Bronchial epithelial cell (primary cell): ENCODE results near the gene SF1. TPM values are rescaled to one million over a fixed set of nuclear protein-coding genes. Genes with fewer than 3 reads are reported as not detected.

Experiments used
- DNase-seq: peaks from one replicate; pipeline ENCODE4 v3.0.0-alpha.2; 2010; ENCODE audit warnings: low read depth
- FAIRE-seq: peaks from 2 replicates; lab custom pipeline; 2011; peaks lifted over from hg19 to GRCh38; lab: Jason Lieb, UNC
- H3K27me3 ChIP-seq: 2 replicates; pipeline ENCODE4 v1.5.1; 2011; ENCODE audit warnings: low read length; ENCODE audit not compliant: control insufficient read depth, insufficient read depth
- H3K36me3 ChIP-seq: 2 replicates; pipeline ENCODE4 v1.5.1; 2011; ENCODE audit warnings: low read length; ENCODE audit not compliant: control insufficient read depth, insufficient read depth
- H3K4me3 ChIP-seq: 2 replicates; pipeline ENCODE4 v1.5.1; 2011; ENCODE audit warnings: mild to moderate bottlenecking, low read depth, low read length, control low read depth
- total RNA-seq: library from RNA; depleted of rRNA; stranded (reverse); fragments of >200 nt; gene quantifications from 2 replicates; pipeline ENCODE4 v1.2.1, GENCODE V29; 2014
- TF ChIP-seq, protein P1 (sequence below): IDR thresholded peaks from 2 replicates; pipeline ENCODE4 v1.5.1; 2011; ENCODE audit warnings: mild to moderate bottlenecking, moderate library complexity, low read length, control low read depth, inconsistent platforms; ENCODE audit not compliant: insufficient read depth, severe bottlenecking

SF1 gene
- total RNA-seq, 1 donor from 2014 or later: 44.5 TPM

DNA sequence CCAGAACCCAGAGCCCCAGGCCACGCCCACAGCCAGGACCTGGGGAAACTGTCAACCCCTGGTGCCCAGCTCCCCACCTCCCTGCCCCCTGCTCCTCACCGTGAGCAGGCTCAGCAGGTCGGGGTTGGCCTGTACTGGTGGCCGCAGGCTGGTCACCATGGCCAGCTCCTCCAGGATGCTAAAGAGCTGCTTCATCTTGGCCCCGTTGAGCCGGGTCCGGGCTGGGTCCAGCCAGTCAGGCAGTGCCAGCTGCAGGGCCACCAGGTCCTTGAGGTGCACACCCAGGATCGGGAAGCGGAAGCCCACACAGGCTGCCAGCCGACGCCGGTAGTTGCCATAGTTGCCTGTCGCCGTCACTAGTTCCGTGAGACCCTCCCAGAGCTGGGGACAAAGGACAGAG lies 41.7 kb downstream of the SF1 start:
- TF ChIP-seq, protein P1, sequence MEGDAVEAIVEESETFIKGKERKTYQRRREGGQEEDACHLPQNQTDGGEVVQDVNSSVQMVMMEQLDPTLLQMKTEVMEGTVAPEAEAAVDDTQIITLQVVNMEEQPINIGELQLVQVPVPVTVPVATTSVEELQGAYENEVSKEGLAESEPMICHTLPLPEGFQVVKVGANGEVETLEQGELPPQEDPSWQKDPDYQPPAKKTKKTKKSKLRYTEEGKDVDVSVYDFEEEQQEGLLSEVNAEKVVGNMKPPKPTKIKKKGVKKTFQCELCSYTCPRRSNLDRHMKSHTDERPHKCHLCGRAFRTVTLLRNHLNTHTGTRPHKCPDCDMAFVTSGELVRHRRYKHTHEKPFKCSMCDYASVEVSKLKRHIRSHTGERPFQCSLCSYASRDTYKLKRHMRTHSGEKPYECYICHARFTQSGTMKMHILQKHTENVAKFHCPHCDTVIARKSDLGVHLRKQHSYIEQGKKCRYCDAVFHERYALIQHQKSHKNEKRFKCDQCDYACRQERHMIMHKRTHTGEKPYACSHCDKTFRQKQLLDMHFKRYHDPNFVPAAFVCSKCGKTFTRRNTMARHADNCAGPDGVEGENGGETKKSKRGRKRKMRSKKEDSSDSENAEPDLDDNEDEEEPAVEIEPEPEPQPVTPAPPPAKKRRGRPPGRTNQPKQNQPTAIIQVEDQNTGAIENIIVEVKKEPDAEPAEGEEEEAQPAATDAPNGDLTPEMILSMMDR: no peak
- Histone ChIP-seq H3K36me3 (no peaks in the 10 kb centered on the region), H3K4me3 (no peak overlapping the region), H3K27me3 (peaks cover 12% of the 10 kb centered on the region)
- FAIRE-seq (no peak), DNase-seq (no peak)

DNA sequence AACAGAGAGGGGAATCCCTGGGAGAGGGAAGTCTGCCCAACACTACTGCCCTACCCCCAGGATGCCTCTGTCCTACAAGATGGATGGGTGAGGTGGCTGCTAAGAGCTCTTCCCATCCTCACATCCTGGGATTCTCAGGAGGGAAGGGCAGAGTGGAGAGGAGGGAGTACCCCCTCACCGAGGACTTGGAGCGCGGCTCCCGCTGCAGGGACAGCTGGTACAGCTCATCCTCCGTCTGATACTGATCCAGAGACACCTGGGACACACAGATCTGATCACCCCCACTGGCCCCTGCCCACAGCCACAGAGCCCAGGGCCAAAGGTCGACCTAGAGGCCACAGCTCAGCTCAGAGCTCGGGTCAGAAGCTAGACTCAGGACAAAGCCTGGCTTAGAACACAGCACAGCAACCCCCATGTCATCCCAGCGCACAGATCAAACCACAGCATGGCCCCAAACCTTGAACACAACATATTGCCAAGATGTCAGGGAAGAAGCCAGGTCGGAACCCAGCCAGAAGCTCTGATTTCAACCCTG lies 42.5 kb downstream of the SF1 start:
- H3K4me3 ChIP-seq: no peak overlapping the region
- TF ChIP-seq, protein P1: no peak
- DNase-seq (no peak), FAIRE-seq (no peak)
- no peaks in the 10 kb centered on the region for H3K36me3 ChIP-seq
- peaks cover 7% of the 10 kb centered on the region for H3K27me3 ChIP-seq

DNA sequence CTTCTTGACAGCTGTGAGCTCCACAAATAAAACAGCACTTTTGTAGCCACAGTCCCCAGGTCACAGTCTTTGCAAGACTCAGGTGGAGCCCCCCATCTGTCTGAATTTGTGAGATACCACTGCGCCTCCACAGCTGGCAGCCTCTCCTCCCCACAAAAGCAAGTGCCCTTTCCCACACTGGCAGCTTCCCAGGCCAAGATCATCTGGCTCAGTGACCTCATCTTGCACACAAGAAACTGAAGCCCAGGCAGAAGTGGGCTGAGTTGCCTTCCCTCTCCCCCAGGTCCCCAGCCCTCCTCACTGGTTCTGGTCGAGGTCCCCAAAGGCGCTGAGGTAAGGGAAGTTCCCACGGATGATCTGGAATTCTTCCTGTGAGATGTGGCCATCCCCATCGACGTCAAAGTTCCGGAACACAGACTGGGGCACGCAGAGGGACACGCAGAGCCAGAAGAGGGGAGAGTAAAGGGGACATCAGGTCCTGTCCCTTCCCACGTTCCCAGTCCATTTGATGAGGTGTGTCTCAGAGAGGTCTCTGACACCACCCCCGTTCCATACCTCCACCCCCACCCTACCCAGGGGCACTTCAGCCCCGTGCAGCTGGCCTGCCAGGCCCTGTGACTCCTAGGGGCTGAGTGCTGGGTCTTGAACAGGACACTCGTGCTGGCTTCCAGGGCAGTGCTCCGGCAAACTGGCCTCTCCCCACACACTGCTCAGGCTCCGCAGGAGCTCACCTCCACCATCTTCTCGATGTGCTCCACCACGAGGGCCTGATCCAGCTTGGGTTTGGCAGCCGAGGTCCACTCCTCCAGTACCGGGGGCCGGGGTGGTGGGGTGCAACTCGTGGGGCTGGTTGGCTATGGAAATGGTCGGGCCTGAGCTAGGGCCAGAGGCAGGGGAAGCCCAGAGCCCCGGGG lies 43.3 kb downstream of the SF1 start:
- no peak overlapping the region for H3K4me3 ChIP-seq
- TF ChIP-seq, protein P1: no peak
- FAIRE-seq: peak; percentile 36
- no peak for DNase-seq
- no peaks in the 10 kb centered on the region for H3K36me3 ChIP-seq
- H3K27me3 ChIP-seq: peaks cover 7% of the 10 kb centered on the region

DNA sequence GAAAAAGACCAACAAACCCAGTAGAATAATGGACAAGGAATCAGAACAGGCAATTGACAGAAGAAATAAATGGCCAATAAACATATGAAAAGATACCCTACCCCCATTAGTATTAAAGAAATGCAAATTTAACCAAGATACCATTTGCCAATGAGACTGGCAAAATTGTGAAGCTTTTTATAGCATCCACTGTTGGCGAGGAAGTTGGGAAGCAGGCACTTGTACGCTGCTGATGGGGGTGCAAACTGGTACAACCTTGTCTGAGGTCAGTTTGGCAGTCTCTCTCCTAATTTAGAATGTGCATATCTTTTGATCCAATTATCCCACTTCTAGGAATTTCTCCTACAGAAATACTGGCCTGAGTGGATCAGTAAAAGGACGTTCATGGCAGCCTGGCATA lies 46.7 kb downstream of the SF1 start:
- DNase-seq: no peak
- FAIRE-seq: no peak
- no peaks in the 10 kb centered on the region for H3K36me3 ChIP-seq
- H3K4me3 ChIP-seq: no peak overlapping the region
- TF ChIP-seq, protein P1: no peak
- peaks cover 7% of the 10 kb centered on the region for H3K27me3 ChIP-seq

DNA sequence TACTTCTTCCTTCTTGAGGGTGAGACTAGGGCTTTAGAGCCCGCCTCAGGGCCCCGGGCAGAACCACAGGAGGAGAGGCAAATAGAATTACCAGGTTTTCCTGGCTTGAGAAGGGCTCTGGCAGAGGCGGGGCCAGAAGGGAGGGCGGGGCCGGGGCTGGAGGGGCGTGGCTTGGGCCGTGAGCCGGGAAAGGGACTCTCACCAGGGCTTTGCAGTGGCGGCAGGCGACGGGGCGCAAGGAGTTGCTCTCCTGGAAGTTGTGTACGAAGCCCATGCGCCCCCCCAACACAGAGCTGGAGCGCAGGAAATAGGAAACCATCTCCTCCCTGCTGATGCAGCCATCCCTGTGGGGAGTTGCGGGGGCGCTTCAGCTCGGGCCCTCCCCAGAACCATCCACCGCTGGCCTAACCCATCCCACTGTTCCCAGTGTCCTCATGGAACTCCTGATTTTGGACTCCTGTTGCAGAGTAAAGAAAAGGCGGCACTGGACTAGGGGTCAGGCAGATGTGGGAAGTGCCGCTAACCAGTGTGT lies 48.4 kb downstream of the SF1 start:
- FAIRE-seq (no peak), DNase-seq (no peak)
- TF ChIP-seq, protein P1: no peak
- no peak overlapping the region for H3K4me3 ChIP-seq
- H3K36me3 ChIP-seq: no peaks in the 10 kb centered on the region
- peaks cover 9% of the 10 kb centered on the region for H3K27me3 ChIP-seq
